Liver (tissue), 9 donors: Measurements from ENCODE around the gene FAM118A. TPM values are rescaled to one million over a fixed set of nuclear protein-coding genes. Genes with fewer than 3 reads are reported as not detected.
A peak's percentile ranks its signal among the peaks of the same experiment; 100 is the strongest.
"Not testable (repeated sequence)": the region's sequence is repeated elsewhere in the genome, so short reads cannot be mapped to it uniquely, and the experiment has no call there.

Experiments
- DNase-seq: peaks from one replicate; pipeline ENCODE4 v3.0.0-alpha.2; 2017; ENCODE audit warnings: low spot score
- H3K27ac ChIP-seq, 2 donors: one replicate each; pipeline ENCODE4 v1.7.0; 2013; ENCODE audit warnings: inconsistent platforms in 2 of 2, low read length in 2 of 2, control low read depth in 1 of 2, low read depth in 1 of 2, mild to moderate bottlenecking in 1 of 2
- H3K27me3 ChIP-seq, 4 donors: one replicate each; pipeline versions ENCODE4 v1.6.1 to v1.7.0; 2013; ENCODE audit warnings: low read length in 3 of 4, inconsistent platforms in 1 of 4, mild to moderate bottlenecking in 1 of 4, moderate library complexity in 1 of 4; ENCODE audit not compliant: control insufficient read depth in 4 of 4, insufficient read depth in 4 of 4
- H3K36me3 ChIP-seq, 4 donors: one replicate each; pipeline versions ENCODE4 v1.6.1 to v1.7.0; 2013; ENCODE audit warnings: low read length in 3 of 4, mild to moderate bottlenecking in 3 of 4, low read depth in 1 of 4, moderate library complexity in 1 of 4; ENCODE audit not compliant: control insufficient read depth in 4 of 4, insufficient read depth in 3 of 4
- H3K4me1 ChIP-seq, 4 donors: one replicate each; pipeline versions ENCODE4 v1.6.1 to v1.7.0; 2013; ENCODE audit warnings: low read length in 3 of 4, mild to moderate bottlenecking in 3 of 4, moderate library complexity in 1 of 4; ENCODE audit not compliant: control insufficient read depth in 4 of 4, insufficient read depth in 4 of 4
- H3K4me3 ChIP-seq, 3 donors: one replicate each; pipeline versions ENCODE4 v1.6.1 to v1.7.0; 2013; ENCODE audit warnings: low read length in 3 of 3, control low read depth in 1 of 3, low read depth in 1 of 3, mild to moderate bottlenecking in 1 of 3
- H3K9ac ChIP-seq, 2 donors: one replicate each; pipeline ENCODE4 v1.7.0; 2013; ENCODE audit warnings: low read length in 2 of 2, mild to moderate bottlenecking in 2 of 2, moderate library complexity in 2 of 2, control low read depth in 1 of 2, low read depth in 1 of 2
- H3K9me3 ChIP-seq, 4 donors: one replicate each; pipeline versions ENCODE4 v1.6.1 to v1.7.0; 2013; ENCODE audit warnings: low read length in 3 of 4; ENCODE audit not compliant: control insufficient read depth in 4 of 4
- ATF3 ChIP-seq: IDR thresholded peaks from 2 replicates; pipeline ENCODE4 v1.6.1; 2016; ENCODE audit warnings: antibody characterized with exemption
- CTCF ChIP-seq: fragments of 150-350 bp; IDR thresholded peaks from 2 replicates; pipeline ENCODE4 v1.5.1; 2017; ENCODE audit warnings: improper control_type of control experiment, low read depth, low read length; ENCODE audit not compliant: missing input control
- EGR1 ChIP-seq, 2 donors: IDR thresholded peaks; 2 replicates each; pipeline ENCODE4 v1.6.1; 2016 to 2018; ENCODE audit warnings: antibody characterized with exemption in 2 of 2, low read depth in 2 of 2
- FOXA1 ChIP-seq: IDR thresholded peaks from 2 replicates; pipeline ENCODE4 v1.6.1; 2016; ENCODE audit warnings: antibody characterized with exemption
- FOXA2 ChIP-seq: IDR thresholded peaks from 2 replicates; pipeline ENCODE4 v1.6.1; 2016; ENCODE audit warnings: antibody characterized with exemption
- GABPA ChIP-seq, 2 donors: IDR thresholded peaks in 1 of 2; conservative IDR thresholded peaks in 1 of 2; 2 replicates each; pipeline ENCODE4 v1.6.1; 2016; ENCODE audit warnings: antibody characterized with exemption in 2 of 2, mild to moderate bottlenecking in 1 of 2, moderate library complexity in 1 of 2
- HNF4A ChIP-seq, 2 donors: conservative IDR thresholded peaks; 2 replicates each; pipeline ENCODE4 v1.6.1; 2016; ENCODE audit warnings: antibody characterized with exemption in 2 of 2, mild to moderate bottlenecking in 2 of 2
- HNF4G ChIP-seq: IDR thresholded peaks from 2 replicates; pipeline ENCODE4 v1.6.1; 2016; ENCODE audit warnings: antibody characterized with exemption
- JUND ChIP-seq, 2 donors: IDR thresholded peaks; 2 replicates each; pipeline ENCODE4 v1.6.1; 2016; ENCODE audit warnings: antibody characterized with exemption in 2 of 2
- MAX ChIP-seq: IDR thresholded peaks from 2 replicates; pipeline ENCODE4 v1.6.1; 2016; ENCODE audit warnings: antibody characterized with exemption
- NR2F2 ChIP-seq: IDR thresholded peaks from 2 replicates; pipeline ENCODE4 v1.6.1; 2016; ENCODE audit warnings: antibody characterized with exemption
- RAD21 ChIP-seq, 2 donors: IDR thresholded peaks; 2 replicates each; pipeline ENCODE4 v1.6.1; 2016; ENCODE audit warnings: antibody characterized with exemption in 2 of 2, mild to moderate bottlenecking in 2 of 2
- REST ChIP-seq: IDR thresholded peaks from 2 replicates; pipeline ENCODE4 v1.6.1; 2016; ENCODE audit warnings: antibody characterized with exemption, mild to moderate bottlenecking
- RXRA ChIP-seq, 2 donors: IDR thresholded peaks; 2 replicates each; pipeline ENCODE4 v1.6.1; 2017 to 2018; ENCODE audit warnings: antibody characterized with exemption in 2 of 2, mild to moderate bottlenecking in 1 of 2
- SP1 ChIP-seq: IDR thresholded peaks from 2 replicates; pipeline ENCODE4 v1.6.1; 2018; ENCODE audit warnings: antibody characterized with exemption, mild to moderate bottlenecking
- TAF1 ChIP-seq: conservative IDR thresholded peaks from 2 replicates; pipeline ENCODE4 v1.6.1; 2016; ENCODE audit warnings: antibody characterized with exemption, mild to moderate bottlenecking
- YY1 ChIP-seq: IDR thresholded peaks from 2 replicates; pipeline ENCODE4 v1.6.1; 2016; ENCODE audit warnings: antibody characterized with exemption, mild to moderate bottlenecking
- ZBTB33 ChIP-seq: IDR thresholded peaks from 2 replicates; pipeline ENCODE4 v1.6.1; 2016; ENCODE audit warnings: antibody characterized with exemption
- WGBS: extraction: QIAGEN DNeasy Blood & Tissue Kit; methylation state at CpG from one replicate; pipeline ENCODE4 v1.1.7; 2013; 5-methylcytosine and 5-hydroxymethylcytosine counted together
- polyA plus RNA-seq, 2 donors: library from polyadenylated mRNA; stranded (reverse) in 1 of 2; unstranded in 1 of 2; fragments of 200-250 nt in 1 of 2; fragments of >200 nt in 1 of 2; fragmentation: Nextera tagmentation in 1 of 2; extraction: Ambion mirVana in 1 of 2; gene quantifications; one replicate each; pipeline versions ENCODE4 v1.2.1 to v1.2.3, GENCODE V29; 2013 to 2015
- total RNA-seq, 2 donors: library from RNA; depleted of rRNA; stranded (reverse); fragments of >200 nt; gene quantifications; one replicate each; pipeline ENCODE4 v1.2.3, GENCODE V29; 2014
- donor health status: healthy.
- donor health status: healthy.
- donor health status: healthy.
- donor health status: healthy.
- donor health status: healthy.

FAM118A gene
- total and polyA plus RNA-seq, 4 donors, result 4.7 to 36.0 (median 5.6) TPM

GRCh38 chr22:45328261-45328660, 18.5 kb downstream of the FAM118A start:
- H3K4me3 ChIP-seq, H3K27me3 ChIP-seq, DNase-seq, H3K9ac ChIP-seq, H3K9me3 ChIP-seq, H3K36me3 ChIP-seq, H3K4me1 ChIP-seq: not testable (repeated sequence)
- peak overlapping the region; percentile 83 to 87 for H3K27ac ChIP-seq
- 78% methylated on average over 8 of the region's 8 CpGs for WGBS

- Histone ChIP-seq H3K27ac (peak overlapping the region; percentile 83 to 87), H3K27me3 (no peaks in the 10 kb centered on the region), H3K9me3 (no peaks in the 10 kb centered on the region), H3K36me3 (peaks cover 0 to 7% (median 4%) of the 10 kb centered on the region in 4 donors), H3K4me3 (no peak overlapping the region), H3K9ac (peak overlapping the region in 1 of 2 donors; percentile 63), H3K4me1 (peaks cover 0 to 9% (median 6%) of the 10 kb centered on the region in 4 donors)
- DNase-seq, result peak; percentile 48
- TF ChIP-seq CTCF (no peak), SP1 (peak; percentile 21), REST (peak; percentile 45), RAD21 (IDR thresholded peaks at IDR 0.05) (no peak), FOXA1 (no peak), HNF4A (conservative IDR thresholded peaks at IDR 0.05) (peak; percentile 64 to 83), NR2F2 (no peak), YY1 (no peak), FOXA2 (no peak), MAX (peak; percentile 99), ZBTB33 (no peak), ATF3 (no peak), TAF1 (no peak), HNF4G (no peak), EGR1 (IDR thresholded peaks at IDR 0.05; ENCODE audit: low read depth in 2 of 2) (peak in 1 of 2 donors; percentile 47), GABPA (IDR thresholded peaks at IDR 0.05 in 1 of 2, conservative IDR thresholded peaks at IDR 0.05 in 1 of 2) (peak in 1 of 2 donors; percentile 71), JUND (IDR thresholded peaks at IDR 0.05) (no peak), RXRA (IDR thresholded peaks at IDR 0.05) (peak; percentile 36 to 58)
- 32% methylated on average over 8 of the region's 8 CpGs for whole genome bisulfite sequencing
These were observed 19.2 kb downstream of the FAM118A start for GRCh38 chr22:45328822-45329529.
